GM10847 (cell line): ENCODE data around the gene RGS7.

ENCODE experiments used
- POLR2A ChIP-seq: IDR thresholded peaks from 2 replicates; pipeline ENCODE4 v1.6.1; 2011; ENCODE audit not compliant: insufficient read length; ENCODE audit errors: extremely low read depth

Gene RGS7

GRCh38 chr1:241356519-241357365 lies at the start of gene RGS7:
Gene RGS7, minus strand, starts transcription at chr1:241357205.
- no peak for TF ChIP-seq POLR2A

GRCh38 chr1:241406421-241406820 lies 49.4 kb upstream of the RGS7 start:
- TF ChIP-seq POLR2A, result no peak

DNA sequence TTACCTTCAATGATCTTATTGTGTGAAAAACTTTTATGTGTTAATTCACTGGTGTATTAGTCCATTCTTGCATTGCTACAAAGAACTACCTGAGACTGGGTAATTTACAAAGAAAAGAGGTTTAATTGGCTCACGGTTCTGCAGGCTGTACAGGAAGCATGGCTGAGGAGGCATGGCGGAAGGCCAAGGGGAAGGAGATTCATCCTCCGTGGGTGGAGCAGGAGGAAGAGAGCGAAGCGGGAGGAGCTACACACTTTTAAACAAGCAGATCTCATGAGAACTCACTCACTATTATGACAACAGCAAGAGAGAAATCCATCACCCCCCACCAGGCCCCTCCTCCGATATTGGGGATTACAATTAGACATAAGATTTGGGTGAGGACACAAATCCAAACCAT lies 44.2 kb upstream of the RGS7 start:
- no peak for TF ChIP-seq POLR2A

GRCh38 chr1:241396747-241397681 lies 40.0 kb upstream of the RGS7 start:
- TF ChIP-seq POLR2A, result no peak

DNA sequence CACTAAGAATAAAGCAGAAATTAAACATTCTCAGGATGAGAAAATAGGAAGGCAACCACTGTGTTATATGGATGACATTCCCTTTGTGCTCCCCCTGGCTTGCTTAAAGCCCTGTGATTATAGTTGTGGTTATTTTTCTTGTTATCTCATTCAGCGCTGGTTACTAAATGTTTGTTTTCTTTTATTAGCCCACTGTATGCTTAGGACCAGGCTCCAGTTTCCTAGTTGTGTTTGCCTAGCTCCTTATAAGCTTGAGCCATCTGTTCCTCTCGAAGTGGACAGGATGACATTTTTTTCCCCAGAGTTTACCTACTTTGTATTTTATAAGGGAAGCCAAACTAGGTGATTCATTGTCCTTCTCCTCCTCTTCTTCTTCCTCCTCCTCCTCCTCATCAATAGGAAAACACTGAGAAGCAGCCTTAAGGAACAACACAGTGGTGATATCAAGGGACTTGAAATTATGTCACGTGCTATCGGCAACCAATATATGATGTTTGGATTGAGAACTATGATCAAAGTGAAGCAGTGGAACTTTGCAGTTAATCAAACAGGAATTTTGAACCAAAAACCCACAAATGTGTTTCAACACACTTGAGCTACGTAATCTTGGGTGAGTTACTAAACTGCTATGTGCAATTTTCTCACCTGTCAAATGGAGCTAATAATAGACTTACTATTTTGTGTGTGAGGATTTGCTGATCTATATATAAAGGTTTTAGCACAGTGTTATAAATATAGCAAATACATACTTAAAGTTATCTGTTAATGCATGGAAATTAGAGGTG lies 35.1 kb upstream of the RGS7 start:
- TF ChIP-seq POLR2A, result no peak

- no peak for TF ChIP-seq POLR2A
These were observed 33.5 kb upstream of the RGS7 start for GRCh38 chr1:241390526-241390925.

DNA sequence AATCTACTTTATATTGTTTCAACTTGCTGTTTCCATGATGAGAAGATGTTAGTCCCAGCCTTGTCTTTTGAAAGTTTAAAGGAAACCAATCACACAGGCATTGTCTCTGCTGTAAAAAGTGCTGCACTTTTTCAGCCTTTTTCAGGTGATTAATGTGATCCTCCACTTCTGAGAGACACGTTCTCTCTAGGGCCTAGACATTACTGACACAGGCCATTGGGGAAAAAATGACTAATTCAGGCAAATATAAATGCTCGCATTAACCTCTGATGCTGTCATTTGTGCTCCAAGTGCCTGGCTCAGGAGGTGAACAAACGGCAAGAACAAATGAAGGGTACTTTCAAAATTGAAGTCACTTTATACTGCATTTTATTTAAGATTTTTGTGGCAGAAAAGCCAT lies 32.4 kb upstream of the RGS7 start:
- TF ChIP-seq POLR2A, result no peak

- no peak for TF ChIP-seq POLR2A
These were observed 30.2 kb upstream of the RGS7 start for GRCh38 chr1:241387216-241387615.

GRCh38 chr1:241376701-241377100 lies 19.7 kb upstream of the RGS7 start:
- no peak for TF ChIP-seq POLR2A

- TF ChIP-seq POLR2A, result no peak
These were observed 18.9 kb upstream of the RGS7 start for GRCh38 chr1:241375886-241376285.

DNA sequence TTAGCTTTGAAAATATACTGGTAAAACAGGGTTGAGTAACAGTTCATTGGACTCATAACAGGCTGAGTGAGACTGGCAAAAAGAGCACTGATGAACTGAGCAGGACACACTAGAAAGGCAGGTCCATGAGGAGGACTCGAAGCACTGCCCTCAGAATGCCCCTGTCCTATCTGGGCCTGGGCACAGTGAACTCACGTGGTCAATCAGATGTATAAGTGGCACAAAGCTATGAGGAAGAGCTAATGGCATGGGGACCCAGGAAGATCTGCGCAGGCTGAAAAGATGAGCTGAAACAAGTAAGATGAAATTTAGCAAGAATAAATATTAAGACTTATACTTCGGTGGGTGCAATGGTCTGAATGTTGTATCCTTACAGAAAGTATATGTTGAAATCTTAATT lies 9.2 kb upstream of the RGS7 start:
- no peak for TF ChIP-seq POLR2A

DNA sequence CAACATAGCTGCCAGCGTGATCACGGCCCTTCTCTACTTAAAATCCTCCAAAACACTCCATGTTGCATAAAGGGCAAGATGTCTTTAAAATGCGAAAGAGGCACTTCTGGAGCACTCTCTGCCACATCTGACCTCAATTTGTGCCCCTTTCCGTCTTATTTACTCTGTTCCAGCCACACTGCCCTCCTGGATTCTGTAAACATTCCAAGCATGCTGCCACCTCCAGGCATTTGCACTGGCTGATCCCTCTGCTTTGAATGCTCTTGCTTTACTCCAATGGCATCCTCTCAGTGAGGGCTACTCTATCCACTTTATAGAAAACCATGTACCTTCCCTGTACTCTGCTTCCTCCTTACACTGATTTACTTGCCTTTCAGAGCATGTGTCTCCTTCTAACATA lies 5.3 kb upstream of the RGS7 start:
- no peak for TF ChIP-seq POLR2A

GRCh38 chr1:241357366-241358340 lies 648 bp upstream of the RGS7 start:
- no peak for TF ChIP-seq POLR2A

- TF ChIP-seq POLR2A, result no peak
These were observed 852 bp downstream of the RGS7 start for GRCh38 chr1:241356187-241356518.
